GM04504 (cell line): Measurements from ENCODE around the gene DNAJA3.
A peak's percentile ranks its signal among the peaks of the same experiment; 100 is the strongest.

Experiments
- DNase-seq: peaks from one replicate; pipeline ENCODE4 v3.0.0-alpha.2; 2012; ENCODE audit warnings: low read depth

The DNAJA3 gene

GRCh38 chr16:4425378-4426020 is at the start of gene DNAJA3:
Gene DNAJA3, plus strand, starts transcription at chr16:4425868. Its CDS starts 14 bp downstream, at chr16:4425882.
- DNase-seq, result peak; percentile 90

DNA sequence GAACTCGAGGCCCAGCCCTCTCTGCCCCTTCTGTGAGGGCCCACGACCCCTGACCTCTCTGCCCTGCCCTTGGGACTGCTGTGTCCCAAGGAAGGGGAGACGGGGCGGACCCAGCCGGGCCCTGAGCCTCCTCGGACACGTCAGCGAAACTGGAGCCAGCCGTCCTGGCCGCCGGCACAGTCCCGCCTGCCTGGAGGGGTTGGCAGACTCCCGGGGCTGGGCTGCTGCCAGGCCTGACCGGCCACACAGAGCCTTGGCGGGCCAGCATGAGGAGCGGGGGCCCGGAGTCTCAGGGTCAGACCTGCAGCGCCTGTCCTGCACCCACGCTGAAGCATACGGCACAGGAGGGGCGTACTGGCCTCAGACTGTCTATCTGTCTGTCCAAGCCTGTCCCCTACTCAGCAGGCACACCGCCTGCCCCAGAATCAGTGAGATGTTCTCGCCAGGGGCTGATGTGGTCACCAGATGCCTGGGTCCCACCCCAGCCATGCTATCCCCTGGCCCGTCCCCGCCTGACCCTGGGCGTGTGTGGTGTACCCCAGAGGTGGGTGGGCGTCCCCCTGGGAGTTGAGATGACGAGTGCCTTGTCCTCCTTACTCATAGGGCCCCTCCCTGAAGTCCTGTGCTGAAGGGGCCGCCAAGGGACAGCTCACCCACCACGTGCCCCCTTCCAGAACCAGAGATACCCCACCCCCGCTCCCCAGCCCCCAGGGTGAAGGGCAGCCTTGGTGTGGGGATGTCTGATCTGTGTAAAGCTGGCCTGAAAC is 49.4 kb upstream of the DNAJA3 start:
- DNase-seq, result peak; percentile 82

GRCh38 chr16:4376893-4377572 is 48.6 kb upstream of the DNAJA3 start:
- no peak for DNase-seq

- DNase-seq, result no peak
These were observed 48.0 kb upstream of the DNAJA3 start for GRCh38 chr16:4377573-4378154.

DNA sequence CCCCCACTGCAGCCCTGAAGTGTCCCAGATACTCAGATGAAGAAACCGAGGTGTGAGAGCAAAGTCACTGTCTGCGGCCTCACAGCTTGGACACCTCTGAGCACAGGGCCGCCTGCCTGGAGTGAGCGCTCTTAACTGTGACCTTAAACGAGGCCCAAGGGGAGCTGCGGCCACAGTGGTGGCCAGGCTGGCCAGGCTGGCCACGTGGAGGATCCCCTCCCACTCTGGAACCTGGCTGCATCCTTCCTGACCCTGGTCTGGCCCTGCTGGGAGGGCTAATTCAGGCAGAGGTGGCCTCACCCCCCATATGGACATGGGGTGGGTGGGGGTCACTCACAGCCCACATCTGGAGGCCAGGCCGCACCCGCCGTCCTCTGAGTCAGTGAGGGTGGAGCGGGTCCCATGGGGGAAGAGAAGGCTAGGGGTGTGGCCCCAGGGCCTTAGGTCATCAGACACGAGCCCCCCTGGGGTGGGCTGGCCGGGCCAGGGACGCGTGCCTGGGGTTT is 47.5 kb upstream of the DNAJA3 start:
- DNase-seq, result peak; percentile 70

DNA sequence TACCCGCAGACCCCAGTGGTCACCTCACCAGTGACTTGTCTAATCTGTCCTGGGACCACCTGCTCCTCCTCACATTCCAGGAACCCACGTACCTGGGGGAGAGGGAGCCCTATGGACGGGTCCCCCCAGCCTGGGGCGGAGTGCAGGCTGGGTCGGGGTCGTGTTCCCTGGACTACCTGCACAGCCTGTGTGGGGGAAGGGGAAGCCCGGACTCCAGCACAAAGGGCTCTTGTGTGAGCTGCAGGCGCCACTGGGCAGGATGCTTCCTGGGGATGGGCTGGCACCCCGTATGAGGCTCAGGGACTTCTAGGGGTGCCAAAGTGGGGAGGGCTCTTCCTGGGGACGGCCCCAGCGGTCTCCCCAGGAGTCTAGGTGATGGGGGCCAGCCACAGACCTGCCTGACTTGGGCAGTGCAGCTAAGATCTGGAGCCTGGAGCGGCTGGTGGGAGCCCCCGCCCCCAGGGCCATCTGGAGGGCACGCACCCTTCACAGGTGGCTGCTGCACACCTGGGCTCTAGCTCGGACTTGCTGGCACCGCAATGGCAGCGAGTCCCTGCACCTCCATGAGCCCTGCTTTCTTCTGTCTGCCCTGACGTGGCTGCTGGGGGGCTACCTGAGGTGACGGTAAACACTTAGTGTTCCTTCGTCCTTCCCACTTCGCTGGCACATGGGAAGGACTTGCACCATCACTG is 46.5 kb upstream of the DNAJA3 start:
- DNase-seq, result no peak

DNA sequence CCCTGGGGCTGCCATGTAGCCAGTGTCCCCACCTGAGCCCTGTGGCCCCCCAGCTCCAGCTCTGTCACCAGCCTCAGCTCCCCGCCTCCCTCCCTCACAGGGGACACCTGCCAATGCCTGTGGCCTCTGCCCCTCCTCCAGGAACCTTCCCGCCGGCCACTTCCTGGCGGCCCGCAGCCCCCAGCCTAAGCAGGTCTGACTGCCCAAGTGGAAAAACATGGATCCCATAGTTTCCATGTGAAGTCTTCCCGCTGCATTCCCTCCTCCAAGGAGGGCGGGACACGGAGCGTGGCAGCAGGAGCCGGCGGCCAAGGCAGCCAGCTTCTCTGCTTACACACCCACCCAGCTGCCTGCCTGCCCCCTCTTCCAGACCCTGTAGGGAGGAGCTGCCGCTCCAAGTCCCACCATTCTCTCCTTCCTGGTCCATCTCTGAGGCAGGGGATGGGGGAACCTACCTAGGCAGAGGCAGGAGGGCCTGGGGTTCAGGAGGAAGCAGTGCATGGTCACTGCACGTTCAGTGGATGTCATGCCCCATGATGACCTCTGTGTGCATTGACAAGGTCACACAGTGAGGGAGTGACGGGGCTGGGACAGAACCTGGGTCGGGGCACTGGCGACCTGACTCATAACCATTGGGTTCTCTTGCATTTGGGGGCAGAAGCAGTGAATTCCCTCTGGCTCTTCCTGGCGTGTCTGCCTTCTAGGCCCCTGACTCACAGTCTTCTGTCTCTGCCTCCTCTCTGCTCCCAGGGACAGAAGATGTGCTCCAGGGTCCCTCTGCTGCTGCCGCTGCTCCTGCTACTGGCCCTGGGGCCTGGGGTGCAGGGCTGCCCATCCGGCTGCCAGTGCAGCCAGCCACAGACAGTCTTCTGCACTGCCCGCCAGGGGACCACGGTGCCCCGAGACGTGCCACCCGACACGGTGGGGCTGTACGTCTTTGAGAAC is 45.3 kb upstream of the DNAJA3 start:
- DNase-seq, result no peak

DNA sequence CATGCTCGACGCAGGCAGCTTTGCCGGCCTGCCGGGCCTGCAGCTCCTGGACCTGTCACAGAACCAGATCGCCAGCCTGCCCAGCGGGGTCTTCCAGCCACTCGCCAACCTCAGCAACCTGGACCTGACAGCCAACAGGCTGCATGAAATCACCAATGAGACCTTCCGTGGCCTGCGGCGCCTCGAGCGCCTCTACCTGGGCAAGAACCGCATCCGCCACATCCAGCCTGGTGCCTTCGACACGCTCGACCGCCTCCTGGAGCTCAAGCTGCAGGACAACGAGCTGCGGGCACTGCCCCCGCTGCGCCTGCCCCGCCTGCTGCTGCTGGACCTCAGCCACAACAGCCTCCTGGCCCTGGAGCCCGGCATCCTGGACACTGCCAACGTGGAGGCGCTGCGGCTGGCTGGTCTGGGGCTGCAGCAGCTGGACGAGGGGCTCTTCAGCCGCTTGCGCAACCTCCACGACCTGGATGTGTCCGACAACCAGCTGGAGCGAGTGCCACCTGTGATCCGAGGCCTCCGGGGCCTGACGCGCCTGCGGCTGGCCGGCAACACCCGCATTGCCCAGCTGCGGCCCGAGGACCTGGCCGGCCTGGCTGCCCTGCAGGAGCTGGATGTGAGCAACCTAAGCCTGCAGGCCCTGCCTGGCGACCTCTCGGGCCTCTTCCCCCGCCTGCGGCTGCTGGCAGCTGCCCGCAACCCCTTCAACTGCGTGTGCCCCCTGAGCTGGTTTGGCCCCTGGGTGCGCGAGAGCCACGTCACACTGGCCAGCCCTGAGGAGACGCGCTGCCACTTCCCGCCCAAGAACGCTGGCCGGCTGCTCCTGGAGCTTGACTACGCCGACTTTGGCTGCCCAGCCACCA is 44.4 kb upstream of the DNAJA3 start:
- no peak for DNase-seq

- DNase-seq, result no peak
These were observed 43.5 kb upstream of the DNAJA3 start for GRCh38 chr16:4381935-4382794.

DNA sequence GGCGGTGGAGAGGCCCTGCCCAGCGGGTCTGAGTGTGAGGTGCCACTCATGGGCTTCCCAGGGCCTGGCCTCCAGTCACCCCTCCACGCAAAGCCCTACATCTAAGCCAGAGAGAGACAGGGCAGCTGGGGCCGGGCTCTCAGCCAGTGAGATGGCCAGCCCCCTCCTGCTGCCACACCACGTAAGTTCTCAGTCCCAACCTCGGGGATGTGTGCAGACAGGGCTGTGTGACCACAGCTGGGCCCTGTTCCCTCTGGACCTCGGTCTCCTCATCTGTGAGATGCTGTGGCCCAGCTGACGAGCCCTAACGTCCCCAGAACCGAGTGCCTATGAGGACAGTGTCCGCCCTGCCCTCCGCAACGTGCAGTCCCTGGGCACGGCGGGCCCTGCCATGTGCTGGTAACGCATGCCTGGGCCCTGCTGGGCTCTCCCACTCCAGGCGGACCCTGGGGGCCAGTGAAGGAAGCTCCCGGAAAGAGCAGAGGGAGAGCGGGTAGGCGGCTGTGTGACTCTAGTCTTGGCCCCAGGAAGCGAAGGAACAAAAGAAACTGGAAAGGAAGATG is 42.8 kb upstream of the DNAJA3 start:
- DNase-seq, result no peak

DNA sequence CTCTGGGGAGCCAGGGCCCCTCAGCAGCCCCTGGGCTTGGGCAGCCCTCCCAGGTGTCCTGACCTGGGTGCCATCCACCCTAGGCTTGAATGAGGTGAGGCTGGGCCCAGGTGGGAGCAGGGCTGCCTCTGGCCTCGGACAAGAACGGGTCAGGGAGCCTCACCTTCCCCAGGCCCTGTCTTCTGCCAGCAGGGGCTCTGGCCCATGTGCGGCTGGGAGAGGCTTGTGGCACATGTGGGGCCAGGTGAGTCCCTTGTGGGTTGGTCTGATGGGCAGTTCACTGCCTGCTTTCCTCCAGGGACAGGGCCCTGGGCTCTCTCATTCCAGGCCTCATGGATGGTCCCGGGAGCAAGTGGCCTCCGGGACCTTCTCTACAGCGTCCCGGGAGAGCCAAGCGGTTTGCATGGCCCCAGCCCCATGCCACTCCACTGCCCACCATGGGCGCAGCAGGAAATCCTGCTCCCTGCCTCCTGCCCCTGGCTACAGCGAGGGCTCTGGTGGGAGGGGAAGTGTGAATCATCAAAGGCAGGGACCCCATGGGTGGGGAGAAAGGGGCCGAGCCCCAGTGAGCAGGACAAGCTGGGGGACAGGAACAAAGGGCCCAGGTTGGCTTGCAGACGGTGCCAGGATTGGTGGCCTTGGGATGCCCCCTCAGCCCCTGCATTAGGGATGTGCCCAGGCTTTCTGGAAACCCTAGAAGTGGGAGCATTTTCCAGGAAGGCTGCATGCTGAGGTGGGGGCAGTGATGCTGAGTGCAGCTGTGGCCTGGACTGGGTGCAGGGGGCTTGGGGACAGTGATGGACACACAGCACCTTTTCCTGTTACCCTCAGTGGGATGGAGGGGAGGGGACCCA is 41.9 kb upstream of the DNAJA3 start:
- DNase-seq, result no peak

DNA sequence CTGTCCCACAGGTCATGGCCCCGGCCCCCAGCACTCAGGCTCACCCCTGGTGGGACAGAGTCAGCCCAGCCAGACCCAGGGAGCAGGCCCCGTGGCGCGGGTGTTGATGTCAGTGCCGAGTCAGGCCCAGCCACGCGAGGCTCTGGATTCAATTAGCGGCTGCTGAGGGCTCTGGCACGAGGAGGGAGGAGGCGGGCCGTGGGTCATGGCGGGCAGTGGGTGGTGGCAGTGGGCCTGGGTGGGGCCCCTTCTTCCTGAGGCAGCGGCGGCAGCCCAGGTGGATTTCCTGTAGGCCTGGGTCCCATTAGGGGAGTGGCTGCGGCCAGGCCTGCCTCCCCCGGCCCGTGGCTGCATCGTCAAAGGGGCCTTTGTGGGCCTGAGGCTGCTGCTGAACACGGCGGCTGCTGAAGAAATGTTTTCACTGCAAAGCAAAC is 41.1 kb upstream of the DNAJA3 start:
- DNase-seq, result peak; percentile 64

- DNase-seq, result no peak
These were observed 40.4 kb upstream of the DNAJA3 start for GRCh38 chr16:4385066-4385788.

GRCh38 chr16:4385789-4386450 is 39.7 kb upstream of the DNAJA3 start:
- DNase-seq, result no peak

DNA sequence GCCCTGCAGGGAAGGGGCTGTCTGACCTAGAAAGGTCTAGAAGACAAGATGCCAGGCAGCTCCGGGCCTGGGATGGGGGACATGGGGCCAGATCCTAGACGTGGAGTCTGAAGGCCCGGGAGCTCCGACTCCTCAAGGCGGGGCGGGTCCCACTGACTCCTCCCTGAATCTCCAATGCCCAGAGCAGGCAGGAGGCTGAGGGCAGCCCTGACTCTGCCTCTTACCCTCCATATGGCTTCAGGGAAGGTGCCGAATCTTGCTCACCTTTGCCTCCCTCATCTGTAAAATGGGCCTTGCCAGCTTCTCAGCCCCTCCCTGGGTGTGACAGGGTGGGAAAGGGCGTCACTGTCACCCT is 39.2 kb upstream of the DNAJA3 start:
- no peak for DNase-seq

DNA sequence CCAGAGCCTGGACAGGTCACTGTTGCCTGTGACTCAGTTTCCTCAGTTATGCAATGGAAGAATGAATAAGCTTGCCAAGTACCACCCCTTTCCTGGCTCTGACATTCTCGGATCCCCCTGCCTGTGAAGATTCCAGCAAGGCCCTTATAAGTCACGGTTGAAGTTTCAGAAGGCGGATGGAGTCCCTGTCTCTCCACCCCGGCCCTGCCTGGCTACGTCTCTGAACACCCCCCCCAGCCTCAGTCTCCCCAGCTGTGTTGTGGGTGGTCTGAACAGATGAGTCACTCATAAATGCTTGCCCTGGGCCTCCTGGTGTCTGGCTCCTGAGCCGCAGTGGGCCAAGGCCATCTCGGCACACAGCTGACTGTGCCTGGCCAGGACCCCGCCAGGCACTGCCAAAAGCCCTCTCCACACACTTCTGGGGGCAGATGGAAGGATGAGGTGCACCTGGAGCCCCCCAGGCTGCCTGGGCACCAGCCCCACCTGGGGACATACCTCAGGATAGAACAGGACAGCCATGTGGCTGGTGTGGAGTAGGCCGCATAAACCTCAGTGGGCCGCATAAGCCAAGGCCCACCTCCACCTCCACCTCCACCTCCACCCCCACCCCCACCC is 38.6 kb upstream of the DNAJA3 start:
- DNase-seq, result no peak
